Stomach (tissue), 4 donors: ENCODE measurements around the gene DEPDC5.

ENCODE experiments used
- EP300 ChIP-seq: sonication (generic); formaldehyde crosslinking; IDR thresholded peaks from one replicate; pipeline ENCODE4 v1.6.1; 2017; ENCODE audit warnings: antibody characterized with exemption
- POLR2A ChIP-seq, 4 donors: fragments of 450-650 bp; IDR thresholded peaks; one replicate each; pipeline ENCODE4 v1.6.1; 2016; ENCODE audit warnings: antibody characterized with exemption in 4 of 4, control low read depth in 2 of 4, mild to moderate bottlenecking in 1 of 4, moderate library complexity in 1 of 4
- POLR2AphosphoS5 ChIP-seq, 3 donors: sonication (generic); formaldehyde crosslinking; IDR thresholded peaks; one replicate each; pipeline ENCODE4 v1.6.1; 2016; ENCODE audit warnings: antibody characterized with exemption in 3 of 3
- TF ChIP-seq, protein P1 (sequence below), 7 experiments: fragments of 450-650 bp in 4 of 7; fragments of 200-600 bp in 3 of 7; sonication (generic) in 3 of 7; IDR thresholded peaks; one replicate each; pipeline ENCODE4 v1.5.1; 2016 to 2019; ENCODE audit warnings: antibody characterized with exemption in 7 of 7, control low read depth in 2 of 7, mild to moderate bottlenecking in 1 of 7

DNA sequence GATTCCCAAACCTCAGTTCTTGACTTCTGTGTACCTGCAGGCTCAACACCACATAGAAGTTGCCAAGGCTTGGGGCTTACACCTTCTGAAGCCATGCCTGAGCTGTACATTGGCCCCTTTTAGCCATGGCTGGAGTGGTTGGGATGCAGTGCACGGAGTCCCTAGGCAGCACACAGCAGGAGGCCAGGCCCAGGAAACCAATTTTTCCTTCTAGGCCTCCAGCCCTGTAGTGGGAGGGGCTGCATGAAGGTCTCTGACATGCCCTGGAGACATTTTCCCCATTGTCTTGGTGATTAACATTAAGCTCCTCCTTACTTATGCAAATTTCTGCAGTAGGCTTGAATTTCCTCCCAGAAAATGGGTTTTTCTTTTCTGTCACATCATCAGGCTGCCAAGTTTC, 94.6 kb downstream of the DEPDC5 start:
- TF ChIP-seq POLR2AphosphoS5 (IDR thresholded peaks at IDR 0.05): no peak
- no peak for TF ChIP-seq POLR2A (IDR thresholded peaks at IDR 0.05)
- TF ChIP-seq, protein P1, sequence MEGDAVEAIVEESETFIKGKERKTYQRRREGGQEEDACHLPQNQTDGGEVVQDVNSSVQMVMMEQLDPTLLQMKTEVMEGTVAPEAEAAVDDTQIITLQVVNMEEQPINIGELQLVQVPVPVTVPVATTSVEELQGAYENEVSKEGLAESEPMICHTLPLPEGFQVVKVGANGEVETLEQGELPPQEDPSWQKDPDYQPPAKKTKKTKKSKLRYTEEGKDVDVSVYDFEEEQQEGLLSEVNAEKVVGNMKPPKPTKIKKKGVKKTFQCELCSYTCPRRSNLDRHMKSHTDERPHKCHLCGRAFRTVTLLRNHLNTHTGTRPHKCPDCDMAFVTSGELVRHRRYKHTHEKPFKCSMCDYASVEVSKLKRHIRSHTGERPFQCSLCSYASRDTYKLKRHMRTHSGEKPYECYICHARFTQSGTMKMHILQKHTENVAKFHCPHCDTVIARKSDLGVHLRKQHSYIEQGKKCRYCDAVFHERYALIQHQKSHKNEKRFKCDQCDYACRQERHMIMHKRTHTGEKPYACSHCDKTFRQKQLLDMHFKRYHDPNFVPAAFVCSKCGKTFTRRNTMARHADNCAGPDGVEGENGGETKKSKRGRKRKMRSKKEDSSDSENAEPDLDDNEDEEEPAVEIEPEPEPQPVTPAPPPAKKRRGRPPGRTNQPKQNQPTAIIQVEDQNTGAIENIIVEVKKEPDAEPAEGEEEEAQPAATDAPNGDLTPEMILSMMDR (IDR thresholded peaks at IDR 0.05): no peak
- no peak for TF ChIP-seq EP300
